OCI-LY7 (cell line): ENCODE measurements around the gene BEX2. TPM values are rescaled to one million over a fixed set of nuclear protein-coding genes. Genes with fewer than 3 reads are reported as not detected.

Source experiments
- BruUV-seq: library from RNA; stranded (reverse); fragments of 400-500 nt; replicated peaks from 2 replicates; lab custom pipeline; 2021; lab: Mats Ljungman, UMichigan
- CTCF ChIA-PET: fragments of 300-600 bp; sonication (Branson Sonifier 250); formaldehyde crosslinking; loops from one replicate; lab custom pipeline; 2022; ENCODE audit warnings: antibody characterized with exemption; ENCODE audit not compliant: unreplicated experiment; lab: Charles Lee
- POLR2A ChIA-PET: fragments of 300-600 bp; sonication (Branson Sonifier 250); formaldehyde crosslinking; loops from one replicate; lab custom pipeline; 2022; ENCODE audit warnings: antibody characterized with exemption; lab: Charles Lee
- DNase-seq: peaks from one replicate; pipeline ENCODE4 v3.0.0-alpha.2; 2015; ENCODE audit warnings: low spot score
- H2AFZ ChIP-seq: fragments of 200-600 bp; sonication (generic), shearing (Covaris generic); 2 replicates; pipeline ENCODE4 v1.6.1; 2014; ENCODE audit warnings: mild to moderate bottlenecking, antibody characterized with exemption, low read length, moderate library complexity
- H3K27ac ChIP-seq: fragments of 200-600 bp; sonication (generic); 2 replicates; pipeline ENCODE4 v1.5.1; 2014; ENCODE audit warnings: mixed run types, low read depth, mild to moderate bottlenecking, moderate library complexity, low read length, inconsistent platforms; ENCODE audit not compliant: poor library complexity, severe bottlenecking
- H3K36me3 ChIP-seq: fragments of 200-600 bp; sonication (generic); 2 replicates; pipeline ENCODE4 v1.6.1; 2014; ENCODE audit warnings: mild to moderate bottlenecking, antibody characterized with exemption, low read length, moderate library complexity, mixed read lengths; ENCODE audit not compliant: insufficient read depth
- H3K4me1 ChIP-seq: fragments of 200-600 bp; sonication (generic); 2 replicates; pipeline ENCODE4 v1.5.1; 2014; ENCODE audit warnings: mild to moderate bottlenecking, low read length; ENCODE audit not compliant: insufficient read depth, poor library complexity, severe bottlenecking
- H3K4me2 ChIP-seq: fragments of 200-600 bp; sonication (generic); 2 replicates; pipeline ENCODE4 v1.6.1; 2014; ENCODE audit warnings: mild to moderate bottlenecking, low read length
- H3K4me3 ChIP-seq: fragments of 200-600 bp; sonication (generic); 2 replicates; pipeline ENCODE4 v1.5.1; 2014; ENCODE audit warnings: mild to moderate bottlenecking, low read depth, low read length; ENCODE audit not compliant: poor library complexity, severe bottlenecking
- H3K79me2 ChIP-seq: fragments of 200-600 bp; sonication (generic); 2 replicates; pipeline ENCODE4 v1.6.1; 2016; ENCODE audit warnings: low read depth, mild to moderate bottlenecking, low read length, moderate library complexity, mixed read lengths; ENCODE audit not compliant: insufficient read depth
- H3K9me2 ChIP-seq: fragments of 200-600 bp; sonication (generic); 2 replicates; pipeline ENCODE4 v1.6.1; 2016; ENCODE audit warnings: mild to moderate bottlenecking, low read length, mixed read lengths; ENCODE audit not compliant: insufficient read depth
- H3K9me3 ChIP-seq: fragments of 200-600 bp; sonication (generic); 2 replicates; pipeline ENCODE4 v1.6.1; 2014; ENCODE audit warnings: mild to moderate bottlenecking, mixed run types, low read length, mixed read lengths
- H4K20me1 ChIP-seq: fragments of 200-600 bp; sonication (generic); 2 replicates; pipeline ENCODE4 v1.6.1; 2014; ENCODE audit warnings: mild to moderate bottlenecking, antibody characterized with exemption, low read length, moderate library complexity, mixed read lengths; ENCODE audit not compliant: insufficient read depth
- CTCF ChIP-seq: fragments of 200-600 bp; sonication (generic); conservative IDR thresholded peaks from 2 replicates; pipeline ENCODE4 v1.5.1; 2014; ENCODE audit warnings: mild to moderate bottlenecking, antibody characterized with exemption, low read length, moderate library complexity, mixed read lengths
- EZH2phosphoT487 ChIP-seq: fragments of 200-600 bp; sonication (generic); IDR thresholded peaks from 2 replicates; pipeline ENCODE4 v1.6.1; 2018; ENCODE audit warnings: low read depth, borderline replicate concordance, mild to moderate bottlenecking, mixed run types, antibody characterized with exemption, low read length, moderate library complexity, mixed read lengths
- intact Hi-C: fragments of 100-400 bp; cut with micrococcal nuclease; formaldehyde crosslinking; loops from one replicate; pipeline ENCODE4 v1.10.0; 2022; ENCODE audit not compliant: unreplicated experiment
- total RNA-seq, 2 experiments: library from RNA; depleted of rRNA in 1 of 2; stranded (reverse); fragments of >200 nt in 1 of 2; shearing (Covaris generic) in 1 of 2; gene quantifications; 2 replicates each; pipeline ENCODE4 v1.2.3, GENCODE V29; 2014 to 2022

Gene BEX2
- total RNA-seq, 2 experiments from 2014 or later: 4.9 to 5.7 TPM

GRCh38 chrX:103276581-103277002, 34.2 kb downstream of the BEX2 start, which contains the start of gene TCEAL5:
TSS of gene TCEAL5 (minus strand) at chrX:103276750. CDS start at chrX:103274563, 2,187 bp downstream.
- no peaks in the 10 kb centered on the region for H3K79me2 ChIP-seq
- POLR2A ChIA-PET: no interaction called here
- H3K9me2 ChIP-seq: no peaks in the 10 kb centered on the region
- no peak for DNase-seq
- no peak within 1 kb of the TSS for H3K27ac ChIP-seq
- CTCF ChIA-PET: no interaction called here
- no peaks in the 10 kb centered on the region for H4K20me1 ChIP-seq
- H3K4me1 ChIP-seq: no peaks in the 10 kb centered on the region
- no peaks in the 10 kb centered on the region for H3K36me3 ChIP-seq
- H3K4me3 ChIP-seq: no peak within 1 kb of the TSS
- H3K9me3 ChIP-seq: no peaks in the 10 kb centered on the region
- no TSS peak for BruUV-seq
- no peak within 1 kb of the TSS for H3K4me2 ChIP-seq
- no peak within 1 kb of the TSS for H2AFZ ChIP-seq
- no peak for TF ChIP-seq EZH2phosphoT487
- TF ChIP-seq CTCF: no peak
- intact Hi-C loops: no loop called here

DNA sequence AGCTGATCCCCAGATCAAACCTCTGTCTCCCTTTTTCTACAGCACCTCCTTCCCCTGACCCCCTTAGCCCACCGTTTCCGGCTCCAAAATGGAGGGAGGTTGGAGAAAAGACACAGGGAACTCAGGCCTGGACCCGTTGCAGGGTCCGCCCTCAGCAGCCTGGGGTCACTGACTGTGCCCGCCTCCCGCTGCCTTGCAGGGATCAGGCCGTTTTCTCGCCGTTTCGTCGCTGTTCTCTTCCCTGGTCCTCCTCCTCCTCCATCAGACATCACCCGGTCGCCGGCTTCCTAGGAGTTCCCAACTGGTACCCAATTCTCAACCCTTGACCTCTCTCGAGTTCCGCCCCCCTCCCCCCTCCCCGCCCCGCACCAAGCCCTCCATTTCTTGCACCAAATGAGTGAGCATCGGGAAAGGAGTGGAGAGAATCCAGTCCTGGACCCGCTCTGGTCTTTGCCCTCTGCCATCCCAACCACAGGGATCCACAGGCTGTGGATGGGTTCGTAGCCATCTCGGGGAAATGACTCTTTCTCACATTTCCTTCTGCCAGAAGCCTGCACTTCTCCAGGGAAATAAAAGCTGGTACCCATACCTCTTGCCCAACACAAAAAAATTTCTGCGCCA, 34.7 kb downstream of the BEX2 start:
- H3K4me3 ChIP-seq: no peak overlapping the region
- H3K4me1 ChIP-seq: no peaks in the 10 kb centered on the region
- DNase-seq: no peak
- POLR2A ChIA-PET: no interaction called here
- CTCF ChIA-PET: no interaction called here
- BruUV-seq: no TSS peak
- H3K9me2 ChIP-seq: no peaks in the 10 kb centered on the region
- no peaks in the 10 kb centered on the region for H3K36me3 ChIP-seq
- no peak overlapping the region for H3K4me2 ChIP-seq
- TF ChIP-seq EZH2phosphoT487 (no peak), CTCF (no peak)
- intact Hi-C loops: no loop called here
- H3K79me2 ChIP-seq: no peaks in the 10 kb centered on the region
- no peaks in the 10 kb centered on the region for H3K9me3 ChIP-seq
- no peak overlapping the region for H3K27ac ChIP-seq
- H2AFZ ChIP-seq: no peak overlapping the region
- no peaks in the 10 kb centered on the region for H4K20me1 ChIP-seq

DNA sequence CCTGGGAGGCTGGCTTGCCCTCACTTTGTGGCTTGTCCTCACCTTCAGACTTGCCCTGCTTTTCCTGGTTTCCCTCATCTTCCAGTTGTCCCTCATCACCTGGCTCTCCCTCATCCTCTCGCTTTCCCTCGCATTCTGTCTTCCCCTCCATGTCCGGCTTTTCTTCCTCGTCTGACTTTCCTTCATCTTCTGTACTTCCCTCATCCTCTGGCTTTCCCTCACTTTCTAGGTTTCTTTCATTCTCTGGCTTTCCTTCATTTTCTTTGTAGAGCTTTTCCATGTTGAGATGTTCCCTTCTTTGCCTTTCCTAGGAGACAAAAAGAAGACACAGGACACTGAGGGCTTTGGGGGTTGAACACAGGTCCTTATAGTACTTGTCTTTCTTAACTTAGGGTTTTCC, 36.5 kb downstream of the BEX2 start:
- H4K20me1 ChIP-seq: no peaks in the 10 kb centered on the region
- H3K9me2 ChIP-seq: no peaks in the 10 kb centered on the region
- TF ChIP-seq EZH2phosphoT487 (no peak), CTCF (no peak)
- ChIA-PET CTCF (no interaction called here), POLR2A (no interaction called here)
- H3K79me2 ChIP-seq: no peaks in the 10 kb centered on the region
- no TSS peak for BruUV-seq
- no peak for DNase-seq
- H3K4me2 ChIP-seq: no peak overlapping the region
- intact Hi-C loops: no loop called here
- no peak overlapping the region for H3K27ac ChIP-seq
- H3K36me3 ChIP-seq: no peaks in the 10 kb centered on the region
- H3K4me3 ChIP-seq: no peak overlapping the region
- H3K4me1 ChIP-seq: no peaks in the 10 kb centered on the region
- H2AFZ ChIP-seq: no peak overlapping the region
- no peaks in the 10 kb centered on the region for H3K9me3 ChIP-seq
